Measurements from ENCODE around the gene NKRF. TPM values are rescaled to one million over a fixed set of nuclear protein-coding genes. Genes with fewer than 3 reads are reported as not detected.
A peak's percentile ranks its signal among the peaks of the same experiment; 100 is the strongest.

NKRF gene
- total and polyA plus RNA-seq, 8 donors = 2.5 to 4.7 (median 3.3) TPM

- ATAC-seq = peak; percentile 65 to 80 (median 74)
- Histone ChIP-seq H3K36me3 (no peaks in the 10 kb centered on the region), H3K4me1 (no peaks in the 10 kb centered on the region), H3K4me3 (peak overlapping the region; percentile 31 to 61 (median 46)), H3K9me3 (no peaks in the 10 kb centered on the region), H3K27ac (peak overlapping the region; percentile 28 to 92 (median 74)), H3K27me3 (no peaks in the 10 kb centered on the region)
- 1 to 30% methylated on average over 56 to 68 of the region's 68 CpGs for WGBS, 2 donors
- intact Hi-C loops (cut with DNase I) = no loop called here
- peak; percentile 13 to 78 (median 42) for DNase-seq
- no peak for FAIRE-seq
- TF ChIP-seq, protein P1, sequence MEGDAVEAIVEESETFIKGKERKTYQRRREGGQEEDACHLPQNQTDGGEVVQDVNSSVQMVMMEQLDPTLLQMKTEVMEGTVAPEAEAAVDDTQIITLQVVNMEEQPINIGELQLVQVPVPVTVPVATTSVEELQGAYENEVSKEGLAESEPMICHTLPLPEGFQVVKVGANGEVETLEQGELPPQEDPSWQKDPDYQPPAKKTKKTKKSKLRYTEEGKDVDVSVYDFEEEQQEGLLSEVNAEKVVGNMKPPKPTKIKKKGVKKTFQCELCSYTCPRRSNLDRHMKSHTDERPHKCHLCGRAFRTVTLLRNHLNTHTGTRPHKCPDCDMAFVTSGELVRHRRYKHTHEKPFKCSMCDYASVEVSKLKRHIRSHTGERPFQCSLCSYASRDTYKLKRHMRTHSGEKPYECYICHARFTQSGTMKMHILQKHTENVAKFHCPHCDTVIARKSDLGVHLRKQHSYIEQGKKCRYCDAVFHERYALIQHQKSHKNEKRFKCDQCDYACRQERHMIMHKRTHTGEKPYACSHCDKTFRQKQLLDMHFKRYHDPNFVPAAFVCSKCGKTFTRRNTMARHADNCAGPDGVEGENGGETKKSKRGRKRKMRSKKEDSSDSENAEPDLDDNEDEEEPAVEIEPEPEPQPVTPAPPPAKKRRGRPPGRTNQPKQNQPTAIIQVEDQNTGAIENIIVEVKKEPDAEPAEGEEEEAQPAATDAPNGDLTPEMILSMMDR (IDR thresholded peaks at IDR 0.05) = no peak
Observed at GRCh38 chrX:119605464-119606279, 552 bp downstream of the NKRF start.

- intact Hi-C loops (cut with DNase I) = no loop called here
Observed at GRCh38 chrX:119604766-119605463, 1.3 kb downstream of the NKRF start.

DNA sequence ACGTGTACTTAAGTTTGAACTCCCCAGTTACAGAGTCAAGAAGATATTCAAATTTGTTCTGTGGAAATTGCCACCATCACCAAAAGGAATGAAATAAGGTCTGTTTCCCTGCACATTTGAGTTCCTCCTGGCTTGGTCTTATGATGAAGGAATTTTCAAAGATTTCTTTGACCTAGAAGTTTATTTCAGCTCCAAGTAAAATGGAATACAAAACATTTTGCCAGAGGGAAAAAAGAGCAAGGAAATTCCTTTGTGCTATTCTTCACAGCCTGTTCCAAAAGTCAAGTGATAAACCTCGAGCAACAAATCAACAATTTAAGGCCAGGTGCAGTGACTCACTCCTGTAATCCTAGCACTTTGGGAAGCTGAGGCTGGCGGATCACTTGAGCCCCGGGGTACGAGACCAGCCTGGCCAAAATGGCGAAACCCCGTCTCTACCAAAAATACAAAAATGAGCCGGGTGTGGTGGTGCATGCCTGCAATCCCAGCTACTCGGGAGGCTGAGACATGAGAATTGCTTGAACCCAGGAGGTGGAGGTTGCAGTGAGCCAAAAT is 3.4 kb downstream of the NKRF start:
- FAIRE-seq = no peak
- TF ChIP-seq, protein P1 (IDR thresholded peaks at IDR 0.05) = no peak
- no peaks in the 10 kb centered on the region for H3K36me3 ChIP-seq
- no peaks in the 10 kb centered on the region for H3K4me1 ChIP-seq
- no peak for DNase-seq
- intact Hi-C loops (cut with DNase I) = no loop called here
- no peak overlapping the region for H3K4me3 ChIP-seq
- no peak for ATAC-seq
- no peaks in the 10 kb centered on the region for H3K9me3 ChIP-seq
- no peaks in the 10 kb centered on the region for H3K27me3 ChIP-seq
- 64 to 83% methylated on average over 9 of the region's 9 CpGs for WGBS, 2 donors
- H3K27ac ChIP-seq = no peak overlapping the region

More at GRCh38 chrX:119604766-119605463, 1.3 kb downstream of the NKRF start:
- H3K9me3 ChIP-seq = no peaks in the 10 kb centered on the region
- H3K36me3 ChIP-seq = no peaks in the 10 kb centered on the region
- peak overlapping the region; percentile 31 to 61 (median 46) for H3K4me3 ChIP-seq
- no peaks in the 10 kb centered on the region for H3K27me3 ChIP-seq
- TF ChIP-seq, protein P1 (IDR thresholded peaks at IDR 0.05) = no peak
- 23 to 44% methylated on average over 17 of the region's 17 CpGs for WGBS, 2 donors
- no peaks in the 10 kb centered on the region for H3K4me1 ChIP-seq
- no peak for ATAC-seq
- H3K27ac ChIP-seq = no peak overlapping the region
- FAIRE-seq = no peak
- DNase-seq = no peak

GRCh38 chrX:119589810-119590209 is 16.4 kb downstream of the NKRF start:
- no peak for DNase-seq
- no peak overlapping the region for H3K4me3 ChIP-seq
- H3K4me1 ChIP-seq = no peaks in the 10 kb centered on the region
- FAIRE-seq = no peak
- H3K27me3 ChIP-seq = no peaks in the 10 kb centered on the region
- ATAC-seq = no peak
- intact Hi-C loops (cut with DNase I) = no loop called here
- 88 to 94% methylated on average over 5 of the region's 5 CpGs for WGBS, 2 donors
- H3K9me3 ChIP-seq = no peaks in the 10 kb centered on the region
- no peak overlapping the region for H3K27ac ChIP-seq
- TF ChIP-seq, protein P1 (IDR thresholded peaks at IDR 0.05) = no peak
- H3K36me3 ChIP-seq = no peaks in the 10 kb centered on the region

Measured in pancreas (tissue), 10 donors.